ENCODE results near the gene TTC17.
"Not testable (repeated sequence)": the region's sequence is repeated elsewhere in the genome, so short reads cannot be mapped to it uniquely, and the experiment has no call there.

GRCh38 chr11:43401811-43402210 lies 43.1 kb downstream of the TTC17 start:
- TF ChIP-seq CTCF (conservative IDR thresholded peaks at IDR 0.05; ENCODE audit: low read length); EZH2phosphoT487 (IDR thresholded peaks at IDR 0.05; ENCODE audit: borderline replicate concordance, low read depth, low read length): not testable (repeated sequence)

All from OCI-LY7 (cell line).